ENCODE measurements around the gene IRF2BPL. TPM values are rescaled to one million over a fixed set of nuclear protein-coding genes. Genes with fewer than 3 reads are reported as not detected.
A peak's percentile ranks its signal among the peaks of the same experiment; 100 is the strongest.

IRF2BPL gene
- total RNA-seq, 1 experiment from 2014 or later, result 113 TPM

DNA sequence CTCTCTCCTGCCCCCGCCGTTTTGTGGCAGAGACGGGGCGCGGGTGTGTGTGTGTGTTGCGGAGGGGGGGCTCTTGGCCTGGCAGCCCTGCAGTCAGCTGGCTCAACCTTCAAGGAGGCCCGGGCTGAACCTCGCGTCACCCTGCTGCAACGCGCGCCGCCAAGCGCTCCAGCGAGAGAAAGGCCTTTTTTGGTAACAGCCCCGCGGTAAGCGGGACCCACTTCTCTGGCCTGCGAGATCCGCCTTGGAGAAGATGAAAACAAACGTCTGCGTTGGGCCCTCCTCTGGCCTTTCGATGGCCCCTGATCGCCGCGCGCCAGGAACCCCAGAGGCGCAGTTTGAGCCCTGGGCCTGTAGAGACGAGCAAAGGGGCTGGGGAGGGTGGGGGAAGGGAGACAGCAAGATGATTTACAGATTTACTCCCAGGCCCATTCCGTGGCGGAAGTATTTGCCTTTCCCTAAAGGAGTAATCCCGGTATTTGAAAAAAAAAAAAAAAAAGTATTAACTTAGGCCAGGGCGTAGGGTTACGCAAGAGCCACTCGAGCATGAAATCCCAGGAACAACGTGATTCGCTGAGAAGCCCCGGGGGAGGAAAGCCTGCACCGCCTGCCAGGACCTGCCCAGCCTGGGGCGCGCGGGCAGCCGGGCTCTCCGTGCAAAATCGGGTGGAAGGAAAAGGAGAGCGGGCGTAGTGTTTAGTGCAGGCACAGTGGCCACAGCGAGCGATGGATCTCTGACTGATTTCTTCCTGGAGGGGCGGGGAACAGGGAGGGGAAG, 4.5 kb upstream of the IRF2BPL start:
- Histone ChIP-seq H3K9me2 (replicated peaks; ENCODE audit: low read length) (no peaks in the 10 kb centered on the region), H2AFZ (ENCODE audit: low read length) (peak overlapping the region; percentile 71), H3K9ac (ENCODE audit: low read length) (peak overlapping the region; percentile 93), H3K79me2 (ENCODE audit: low read length) (peaks cover 48% of the 10 kb centered on the region), H3K36me3 (ENCODE audit: low read depth, low read length) (no peaks in the 10 kb centered on the region), H3K27me3 (ENCODE audit: low read length) (no peaks in the 10 kb centered on the region), H3K4me1 (ENCODE audit: insufficient read depth, low read length) (peaks cover 75% of the 10 kb centered on the region), H3K9me3 (ENCODE audit: low read length) (no peaks in the 10 kb centered on the region), H3K4me2 (ENCODE audit: low read length) (peak overlapping the region; percentile 89), H4K20me1 (ENCODE audit: low read length) (no peaks in the 10 kb centered on the region), H3K4me3 (ENCODE audit: low read length) (peak overlapping the region; percentile 67), H3K27ac (ENCODE audit: low read length) (peak overlapping the region; percentile 97), H3F3A (ENCODE audit: low read length, unreplicated experiment) (peaks cover 17% of the 10 kb centered on the region)
- ChIA-PET POLR2A (ENCODE audit: unreplicated experiment) (no interaction called here), CTCF (interaction anchor here (0.7 to 1.2 kb wide), 3 partner anchors 9 to 120 kb away, joined by 3 to 7 read pairs (median 3); no protein-coding TSS in a partner anchor)
- ATAC-seq, result peak; percentile 37
- TF ChIP-seq EZH2 (IDR thresholded peaks at IDR 0.05; ENCODE audit: low read length, unreplicated experiment) (no peak), EZH2phosphoT487 (IDR thresholded peaks at IDR 0.05; ENCODE audit: borderline replicate concordance, low read length) (peak; percentile 42; the same call in 1 of the 2 replicates)
- TF ChIP-seq, protein P1, sequence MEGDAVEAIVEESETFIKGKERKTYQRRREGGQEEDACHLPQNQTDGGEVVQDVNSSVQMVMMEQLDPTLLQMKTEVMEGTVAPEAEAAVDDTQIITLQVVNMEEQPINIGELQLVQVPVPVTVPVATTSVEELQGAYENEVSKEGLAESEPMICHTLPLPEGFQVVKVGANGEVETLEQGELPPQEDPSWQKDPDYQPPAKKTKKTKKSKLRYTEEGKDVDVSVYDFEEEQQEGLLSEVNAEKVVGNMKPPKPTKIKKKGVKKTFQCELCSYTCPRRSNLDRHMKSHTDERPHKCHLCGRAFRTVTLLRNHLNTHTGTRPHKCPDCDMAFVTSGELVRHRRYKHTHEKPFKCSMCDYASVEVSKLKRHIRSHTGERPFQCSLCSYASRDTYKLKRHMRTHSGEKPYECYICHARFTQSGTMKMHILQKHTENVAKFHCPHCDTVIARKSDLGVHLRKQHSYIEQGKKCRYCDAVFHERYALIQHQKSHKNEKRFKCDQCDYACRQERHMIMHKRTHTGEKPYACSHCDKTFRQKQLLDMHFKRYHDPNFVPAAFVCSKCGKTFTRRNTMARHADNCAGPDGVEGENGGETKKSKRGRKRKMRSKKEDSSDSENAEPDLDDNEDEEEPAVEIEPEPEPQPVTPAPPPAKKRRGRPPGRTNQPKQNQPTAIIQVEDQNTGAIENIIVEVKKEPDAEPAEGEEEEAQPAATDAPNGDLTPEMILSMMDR (conservative IDR thresholded peaks at IDR 0.05; ENCODE audit: low read depth, low read length), result peak; percentile 58
- BruUV-seq (replicated peaks), result TSS peak; percentile 37
- intact Hi-C loops (cut with micrococcal nuclease), result loop anchor here (1.0 to 2.0 kb wide), 3 partner anchors 8 to 76 kb away; partner anchors contain the start of gene CIPC
- peak; percentile 100 for DNase-seq

DNA sequence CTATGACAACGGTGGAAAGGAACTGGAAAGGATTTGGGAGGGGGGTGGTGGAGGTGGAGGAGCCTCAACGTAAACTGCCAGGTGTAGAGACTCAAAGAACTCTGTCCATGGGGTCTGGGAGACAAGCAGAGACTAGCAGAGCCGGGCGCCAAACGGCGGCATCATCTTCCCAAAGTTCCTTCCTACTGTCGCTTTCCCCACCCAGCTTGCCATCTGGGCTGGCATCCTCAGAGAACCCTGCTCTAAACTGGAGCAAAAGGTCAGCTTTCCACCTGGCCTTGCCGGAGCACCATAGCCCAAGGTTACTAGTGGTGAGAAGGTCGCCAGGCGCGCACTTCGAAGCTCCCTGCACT, 4.0 kb upstream of the IRF2BPL start:
- no peaks in the 10 kb centered on the region for H4K20me1 ChIP-seq (ENCODE audit: low read length)

More for the DNA sequence above, 4.0 kb upstream of the IRF2BPL start:
- ATAC-seq (no peak), DNase-seq (no peak)
- H3K27ac ChIP-seq (ENCODE audit: low read length), result peak overlapping the region; percentile 97
- peak overlapping the region; percentile 67 for H3K4me3 ChIP-seq (ENCODE audit: low read length)
- no peaks in the 10 kb centered on the region for H3K9me3 ChIP-seq (ENCODE audit: low read length)
- TF ChIP-seq, protein P1 (conservative IDR thresholded peaks at IDR 0.05; ENCODE audit: low read depth, low read length), result no peak
- TF ChIP-seq EZH2phosphoT487 (IDR thresholded peaks at IDR 0.05; ENCODE audit: borderline replicate concordance, low read length) (no peak), EZH2 (IDR thresholded peaks at IDR 0.05; ENCODE audit: low read length, unreplicated experiment) (no peak)
- intact Hi-C loops (cut with micrococcal nuclease), result loop anchor here (2.0 kb wide), 2 partner anchors 66 to 76 kb away; partner anchors contain the start of gene CIPC
- BruUV-seq (replicated peaks), result no TSS peak
- H3K4me1 ChIP-seq (ENCODE audit: insufficient read depth, low read length), result peaks cover 70% of the 10 kb centered on the region
- peak overlapping the region; percentile 93 for H3K9ac ChIP-seq (ENCODE audit: low read length)
- ChIA-PET POLR2A (ENCODE audit: unreplicated experiment) (interaction anchor here (1.4 kb wide), 1 partner anchor 8 kb away, joined by 3 read pairs; no protein-coding TSS in a partner anchor), CTCF (interaction anchor here (0.7 to 1.2 kb wide), 3 partner anchors 8 to 119 kb away, joined by 3 to 7 read pairs (median 3); no protein-coding TSS in a partner anchor)
- peaks cover 17% of the 10 kb centered on the region for H3F3A ChIP-seq (ENCODE audit: low read length, unreplicated experiment)
- no peaks in the 10 kb centered on the region for H3K9me2 ChIP-seq (replicated peaks; ENCODE audit: low read length)
- peak overlapping the region; percentile 89 for H3K4me2 ChIP-seq (ENCODE audit: low read length)
- H3K27me3 ChIP-seq (ENCODE audit: low read length), result no peaks in the 10 kb centered on the region
- no peaks in the 10 kb centered on the region for H3K36me3 ChIP-seq (ENCODE audit: low read depth, low read length)
- peak overlapping the region; percentile 71 for H2AFZ ChIP-seq (ENCODE audit: low read length)
- peaks cover 50% of the 10 kb centered on the region for H3K79me2 ChIP-seq (ENCODE audit: low read length)

Data from PC-3 (cell line).